Activated gamma-delta T cell (primary cell): ENCODE measurements around the gene ABCC1.

Experiments
- DNase-seq: peaks from one replicate; lab custom pipeline; 2025; lab: John Stamatoyannopoulos, UW

ABCC1 gene

DNA sequence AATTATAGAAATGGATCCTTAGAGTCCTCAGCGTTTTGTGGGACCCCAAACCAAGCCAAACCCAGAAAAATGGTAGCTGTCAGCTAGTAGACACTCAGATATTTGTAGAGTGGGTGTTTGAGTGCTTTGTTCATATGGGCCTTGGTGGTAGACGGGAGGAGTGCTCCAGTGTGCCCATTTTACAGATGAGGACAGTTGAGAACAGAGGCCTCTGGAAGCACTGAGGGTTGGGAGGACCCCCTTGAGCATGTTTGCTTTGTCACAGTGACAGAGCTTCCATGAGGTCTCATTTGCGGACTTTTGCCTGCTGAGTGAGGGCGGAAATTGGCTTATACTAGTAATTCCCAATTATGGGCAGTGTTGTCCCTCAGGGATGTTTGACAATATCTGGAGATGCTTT is 162.2 kb downstream of the ABCC1 start:
- DNase-seq: no peak

DNA sequence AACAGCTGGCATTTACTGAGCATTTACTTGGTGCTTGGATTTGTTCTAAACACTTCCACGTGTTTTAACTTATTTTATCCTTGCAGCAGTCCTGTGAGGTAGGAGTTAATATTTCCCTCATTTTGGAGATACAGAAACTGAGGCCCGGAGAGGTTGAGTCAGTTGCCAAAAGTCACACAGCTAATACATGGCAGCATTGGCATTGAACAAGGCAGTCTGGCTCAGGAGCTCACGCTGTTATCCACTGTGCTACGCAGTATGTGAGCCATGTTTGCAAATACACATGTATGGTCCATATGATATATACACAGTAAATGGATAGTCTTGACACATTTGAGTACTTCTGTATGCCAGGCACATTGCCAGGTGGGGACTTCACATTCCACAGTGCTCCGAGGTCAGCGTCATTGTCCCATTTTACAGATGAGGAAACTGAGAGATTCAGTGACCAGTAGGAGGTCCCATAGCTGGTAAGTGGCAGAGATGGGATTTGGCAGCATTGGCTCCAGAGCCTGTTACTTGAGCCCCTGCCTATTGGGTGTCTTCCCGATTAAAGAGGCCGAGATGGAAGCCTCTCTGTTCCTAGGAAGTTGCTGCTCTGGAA is 163.1 kb downstream of the ABCC1 start:
- no peak for DNase-seq

DNA sequence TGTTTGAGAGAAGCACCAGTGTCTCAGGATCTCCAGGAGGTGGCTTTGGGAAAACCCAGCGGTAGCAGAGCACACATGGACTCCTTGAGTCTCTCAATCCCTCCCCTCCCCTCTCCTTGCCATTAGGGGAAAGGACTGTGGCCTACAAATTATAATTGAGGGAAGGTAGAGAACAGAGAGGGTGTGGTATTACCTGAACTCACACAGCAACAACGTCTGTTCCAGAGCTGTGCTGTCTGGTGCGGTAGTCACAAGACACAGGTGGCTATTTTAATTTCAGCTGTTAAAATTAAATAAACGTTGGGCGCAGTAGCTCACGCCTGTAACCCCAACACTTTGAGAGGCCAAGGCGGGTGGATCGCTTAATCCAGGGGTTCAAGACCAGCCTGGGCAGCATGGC is 163.7 kb downstream of the ABCC1 start:
- DNase-seq: no peak

DNA sequence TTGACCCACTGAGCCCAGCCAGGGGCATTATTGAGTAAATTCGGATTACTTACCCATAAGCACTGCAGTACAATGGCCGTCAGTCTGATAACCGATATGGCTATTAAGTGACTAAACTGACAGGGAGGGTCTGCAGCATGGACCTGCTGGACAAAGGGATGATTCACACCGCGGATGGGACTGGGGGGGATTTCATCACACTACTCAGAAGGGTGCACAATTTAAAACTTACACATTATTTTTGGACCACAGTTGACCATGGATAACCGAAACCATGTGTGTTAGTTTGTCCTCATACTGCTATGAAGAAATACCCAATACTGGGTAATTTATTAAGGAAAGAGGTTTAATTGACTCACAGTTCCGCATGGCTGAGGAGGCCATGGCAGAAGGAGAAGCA is 167.4 kb downstream of the ABCC1 start:
- DNase-seq: no peak

DNA sequence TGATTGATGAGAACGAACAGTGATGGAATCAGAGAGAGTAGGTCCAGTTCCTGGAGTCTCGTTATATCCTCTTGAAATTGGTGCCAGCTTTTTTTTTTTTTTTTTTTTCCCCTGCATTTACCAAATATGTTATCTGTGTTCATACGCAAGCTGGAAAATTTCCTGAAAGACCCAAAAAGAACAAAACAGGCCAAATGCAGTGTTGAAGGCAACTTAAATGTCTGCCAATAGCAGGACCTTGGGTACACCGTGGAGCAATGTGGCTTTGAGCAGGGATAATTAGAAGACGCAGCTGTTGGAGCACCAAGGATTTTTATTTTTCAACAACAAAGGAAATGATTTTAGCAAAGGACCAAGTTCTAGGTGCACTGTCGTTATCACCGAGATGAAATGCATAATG is 168.9 kb downstream of the ABCC1 start:
- no peak for DNase-seq

DNA sequence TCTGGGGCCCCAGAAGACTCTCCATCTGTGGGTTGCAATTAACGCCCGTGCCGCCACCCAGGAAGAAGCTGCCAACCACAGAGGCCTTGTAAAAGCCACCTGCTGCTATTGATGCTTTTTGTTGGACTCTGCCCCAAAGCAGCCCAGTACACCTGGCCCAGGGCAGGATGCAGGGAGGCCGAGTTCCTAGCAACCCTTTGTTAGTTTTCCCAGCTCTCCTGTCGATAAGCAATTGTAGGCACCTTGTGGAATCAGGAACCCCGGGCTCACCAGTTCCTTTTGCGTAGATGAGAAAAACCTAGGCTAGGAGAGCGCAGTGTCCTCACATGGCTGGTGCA is 170.6 kb downstream of the ABCC1 start:
- no peak for DNase-seq

DNA sequence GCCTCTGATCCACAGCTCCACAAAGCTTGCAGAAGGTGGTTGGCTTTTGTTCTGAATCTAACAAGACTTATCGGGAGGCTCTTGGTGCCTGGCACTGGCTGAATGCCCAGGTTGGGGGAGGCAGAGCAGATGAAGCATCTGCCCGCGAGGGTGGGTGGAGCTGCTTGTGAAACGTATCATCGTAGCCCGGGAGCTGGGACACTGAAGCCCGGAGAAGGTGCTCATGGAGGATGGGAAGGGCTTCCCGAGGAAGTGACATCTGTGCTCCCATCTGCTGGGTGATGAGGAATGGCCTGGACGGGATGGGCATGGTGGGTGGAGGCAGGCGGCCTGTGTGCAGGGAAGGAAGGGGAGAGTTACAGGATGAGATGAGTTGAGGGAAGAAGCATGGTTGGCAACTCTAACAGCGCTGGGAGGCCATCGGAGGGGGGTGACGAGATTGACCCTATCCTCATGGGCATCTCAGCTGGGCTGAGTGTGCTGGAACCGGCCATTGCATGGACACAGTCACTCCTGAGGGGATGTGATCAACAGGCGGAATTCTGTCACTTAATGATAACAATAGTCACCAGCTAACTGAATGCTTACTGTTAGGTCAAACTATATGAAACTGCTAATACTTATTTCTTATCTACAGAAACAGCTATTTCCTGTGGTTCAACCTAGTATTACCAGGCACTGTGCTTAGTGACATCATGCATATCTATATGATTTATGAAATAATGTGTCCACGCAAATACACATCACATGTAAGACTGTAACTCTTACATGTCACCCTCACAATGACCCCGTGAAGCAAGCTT is 171.2 kb downstream of the ABCC1 start:
- no peak for DNase-seq

DNA sequence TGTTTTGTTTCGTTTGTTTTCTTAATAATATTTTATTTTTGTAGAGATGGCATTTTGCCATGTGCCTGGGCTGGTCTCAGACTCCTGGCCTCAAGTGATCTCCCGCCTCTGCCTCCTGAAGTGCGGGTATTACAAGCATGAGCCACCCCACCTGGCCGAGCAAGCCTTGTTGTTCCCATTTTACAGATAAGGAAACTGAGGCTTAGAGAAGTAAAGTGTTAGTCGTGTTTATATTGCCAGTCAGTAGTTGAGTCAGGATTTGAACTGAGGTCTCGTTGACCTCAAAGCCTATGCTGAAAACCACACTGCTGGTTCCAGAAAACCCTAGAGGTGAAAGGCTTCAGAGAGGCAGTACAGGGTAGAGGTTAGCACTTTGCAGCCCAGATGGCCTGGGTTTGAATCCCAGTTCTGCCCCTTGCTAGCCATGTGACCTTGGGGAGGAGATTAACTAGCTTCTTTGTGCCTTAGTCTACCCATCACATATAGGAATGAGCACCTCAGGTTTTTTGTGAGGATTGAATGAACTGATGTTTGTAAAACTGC is 171.8 kb downstream of the ABCC1 start:
- no peak for DNase-seq

DNA sequence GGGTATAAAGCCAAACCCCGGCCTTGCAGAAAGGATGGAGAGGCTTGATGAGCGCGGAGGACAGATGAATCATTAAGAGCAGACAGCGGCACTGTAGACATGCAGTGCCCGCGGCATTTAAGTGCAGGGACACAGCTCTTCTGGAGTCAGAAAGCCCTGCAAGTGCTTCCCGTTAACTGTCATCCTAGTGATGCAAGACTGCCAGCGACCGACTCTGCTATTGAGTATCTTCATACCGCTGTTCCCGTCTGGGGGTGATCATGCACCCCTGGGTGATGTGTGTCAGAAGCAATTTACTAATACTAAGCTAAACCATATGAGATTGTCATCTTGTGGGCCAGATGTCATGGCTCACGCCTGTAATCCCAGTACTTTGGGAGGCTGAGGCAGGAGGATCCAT is 172.8 kb downstream of the ABCC1 start:
- DNase-seq: no peak

DNA sequence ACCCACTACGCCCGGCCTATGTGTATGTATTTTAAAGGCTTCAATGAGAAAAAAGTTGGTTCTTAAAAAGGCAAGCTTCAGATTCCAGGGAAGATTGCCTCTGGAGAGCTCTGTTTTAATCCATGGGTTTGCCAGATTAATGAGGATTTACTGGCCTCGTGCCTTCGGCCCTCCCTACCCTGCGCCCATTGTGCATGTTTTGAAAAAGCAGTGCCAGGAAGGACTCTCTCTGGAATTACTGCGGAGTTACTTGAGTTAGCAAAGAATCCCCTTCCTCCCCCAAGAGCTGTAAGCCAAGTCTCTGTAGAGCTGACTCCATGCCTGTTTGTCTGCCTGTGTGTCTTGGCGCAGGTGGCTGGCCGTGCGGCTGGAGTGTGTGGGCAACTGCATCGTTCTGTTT is 175.0 kb downstream of the ABCC1 start:
- DNase-seq: no peak

DNA sequence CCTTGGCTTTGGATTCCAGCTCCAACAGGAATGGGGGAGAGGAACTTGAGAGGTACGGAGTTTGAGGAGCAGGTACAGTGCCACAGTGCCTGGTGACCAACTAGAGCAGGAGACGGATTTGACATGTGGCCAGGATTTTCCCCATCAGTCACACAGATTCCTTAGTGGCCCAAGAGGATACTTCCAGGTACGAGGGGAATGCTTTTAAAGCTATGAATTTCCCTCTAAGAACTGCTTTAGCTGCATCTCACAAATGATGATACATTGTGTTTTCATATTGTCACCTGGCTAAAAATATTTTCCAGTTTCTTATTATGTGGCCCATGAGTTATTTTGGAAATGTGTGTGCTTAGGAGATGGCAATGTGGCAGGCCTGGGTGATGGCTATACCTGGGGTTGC is 175.6 kb downstream of the ABCC1 start:
- DNase-seq: no peak

DNA sequence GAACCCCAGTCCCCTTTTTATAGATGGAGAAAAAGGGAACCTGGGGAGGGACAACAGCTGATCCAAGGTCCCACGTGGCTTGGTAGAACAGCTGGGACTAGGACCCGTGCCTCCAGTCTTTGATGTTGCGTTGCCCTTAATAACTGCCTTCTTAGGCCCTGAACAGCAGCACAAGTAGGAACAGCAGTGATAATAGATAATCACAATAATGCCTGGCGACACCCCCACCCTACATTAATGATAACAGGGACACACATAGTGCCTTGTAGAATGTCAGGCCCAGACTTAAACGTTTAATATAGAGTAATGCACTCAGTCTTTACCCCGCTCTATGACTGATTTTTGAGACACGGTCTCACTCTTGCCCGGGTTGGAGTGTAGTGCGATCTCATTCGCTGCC is 177.5 kb downstream of the ABCC1 start:
- DNase-seq: no peak

DNA sequence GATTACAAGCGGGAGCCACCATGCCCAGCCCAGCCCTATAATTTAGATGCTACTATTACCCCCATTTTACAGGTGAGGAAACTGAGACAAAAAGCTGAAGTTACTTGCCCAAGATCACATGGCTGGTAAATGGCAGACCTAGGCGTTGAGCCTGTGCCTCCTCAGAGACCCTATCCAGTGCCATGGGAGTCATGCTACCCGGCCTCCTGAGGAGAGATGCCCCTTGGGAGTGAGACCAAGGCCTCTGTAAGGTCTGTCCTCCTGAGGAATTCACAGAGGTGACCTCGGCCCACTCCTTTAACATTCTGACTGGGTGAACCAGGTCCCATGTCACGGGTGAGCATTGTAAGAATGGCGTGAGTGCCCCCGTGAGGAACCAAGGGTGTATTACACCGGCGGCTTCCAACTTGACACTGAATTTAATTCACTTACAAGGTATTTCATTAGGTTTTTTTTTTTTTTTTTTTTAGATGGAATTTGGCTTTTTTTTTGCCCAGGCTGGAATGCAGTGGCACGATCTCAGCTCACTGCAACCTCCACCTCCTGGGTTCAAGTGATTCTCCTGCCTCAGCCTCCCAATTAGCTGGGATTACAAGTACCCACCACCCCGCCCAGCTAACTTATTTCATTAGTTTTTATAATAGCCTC is 178.2 kb downstream of the ABCC1 start:
- DNase-seq: no peak

DNA sequence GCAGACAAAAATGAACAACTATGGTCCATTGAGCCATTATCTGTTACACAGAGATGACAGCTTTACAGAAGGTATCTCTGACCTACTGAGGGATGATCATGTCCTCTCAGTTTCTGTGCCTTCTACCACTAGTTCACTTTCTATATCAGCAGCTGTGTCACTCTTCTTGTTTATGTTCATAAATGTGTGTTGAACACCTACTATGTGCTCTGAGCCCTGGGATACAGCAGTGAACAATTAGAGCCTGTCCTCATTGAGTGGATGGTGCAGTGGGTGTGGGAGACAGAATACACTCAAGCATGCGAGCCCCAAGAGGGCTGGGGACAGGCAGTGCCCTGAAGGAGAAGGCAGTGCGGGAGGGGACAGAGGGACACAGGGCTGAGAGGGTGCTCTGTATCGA is 181.8 kb downstream of the ABCC1 start:
- DNase-seq: no peak

DNA sequence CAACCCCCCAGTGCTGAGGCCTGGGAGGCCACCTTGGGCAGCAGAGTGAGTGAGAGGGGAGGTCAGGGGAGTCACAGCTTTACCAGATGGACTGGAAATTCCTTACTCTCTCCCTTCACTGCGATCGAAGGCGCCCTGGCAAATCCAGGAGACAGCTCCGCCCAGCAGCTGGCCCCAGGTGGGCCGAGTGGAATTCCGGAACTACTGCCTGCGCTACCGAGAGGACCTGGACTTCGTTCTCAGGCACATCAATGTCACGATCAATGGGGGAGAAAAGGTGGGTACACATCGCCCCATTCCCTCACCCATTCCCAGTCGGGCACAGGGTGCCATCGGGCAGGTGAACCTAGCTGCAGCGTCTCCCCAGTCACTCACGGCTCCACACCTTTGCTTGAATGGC is 182.2 kb downstream of the ABCC1 start:
- DNase-seq: no peak

DNA sequence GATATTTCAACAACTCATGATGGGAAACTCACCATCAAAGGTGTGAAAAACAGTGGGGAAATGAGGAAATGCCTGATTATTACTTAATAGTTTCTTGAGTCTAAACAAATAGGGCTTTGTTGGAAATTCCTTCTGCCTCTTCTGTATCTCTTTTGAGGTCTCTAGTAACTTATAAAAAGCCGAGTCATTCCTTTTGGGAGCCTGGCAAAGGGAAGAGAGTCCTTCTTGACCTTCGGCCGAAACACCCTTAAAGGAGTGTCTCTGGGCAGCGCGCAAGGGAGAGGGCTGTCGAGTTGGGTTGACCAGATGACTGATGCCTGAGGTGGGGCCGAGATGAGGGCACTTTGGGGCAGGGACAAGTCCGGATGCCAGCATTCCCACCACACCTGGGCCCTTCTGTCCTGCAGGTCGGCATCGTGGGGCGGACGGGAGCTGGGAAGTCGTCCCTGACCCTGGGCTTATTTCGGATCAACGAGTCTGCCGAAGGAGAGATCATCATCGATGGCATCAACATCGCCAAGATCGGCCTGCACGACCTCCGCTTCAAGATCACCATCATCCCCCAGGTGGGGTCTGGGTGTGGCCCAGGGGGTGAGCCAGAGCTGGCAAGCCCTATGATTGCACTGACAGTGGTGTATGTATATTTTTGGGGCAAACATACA is 184.7 kb downstream of the ABCC1 start:
- DNase-seq: no peak

DNA sequence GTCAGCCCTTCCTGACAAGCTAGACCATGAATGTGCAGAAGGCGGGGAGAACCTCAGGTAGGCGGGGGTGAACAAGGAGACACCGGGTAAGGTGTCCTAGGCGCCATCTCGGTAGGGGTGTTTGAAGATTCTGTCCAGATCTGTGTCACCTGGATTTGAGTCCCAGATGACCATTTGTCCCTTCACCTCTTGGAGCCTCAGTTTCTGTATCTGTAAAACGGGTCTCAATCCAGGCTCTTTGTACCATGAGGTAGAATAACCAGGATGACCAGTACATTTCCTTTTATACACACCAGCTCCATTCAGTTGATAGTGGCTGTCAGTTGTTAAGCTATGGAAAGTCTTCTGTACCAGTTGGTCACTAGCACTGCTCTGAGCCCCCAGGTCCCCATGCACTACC is 187.2 kb downstream of the ABCC1 start:
- DNase-seq: no peak

DNA sequence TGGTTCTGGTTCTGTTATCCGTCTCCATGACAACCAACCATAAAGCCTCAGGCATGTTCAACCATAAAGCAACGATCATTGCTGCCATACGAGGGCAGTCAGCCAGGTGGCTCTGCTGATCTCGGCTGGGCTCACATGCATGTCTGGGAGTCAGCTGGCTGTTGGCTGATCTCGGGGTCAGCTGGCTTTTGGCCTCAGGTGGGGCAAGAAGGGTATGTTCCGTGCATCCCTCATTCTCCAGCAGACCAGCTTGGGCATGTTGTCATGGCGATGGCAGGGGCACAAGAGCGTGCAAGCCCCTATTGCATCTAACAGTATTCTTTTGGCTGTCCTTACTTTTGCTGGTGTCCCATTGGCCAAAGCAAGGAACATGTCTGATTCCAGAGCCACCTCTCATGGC is 187.7 kb downstream of the ABCC1 start:
- DNase-seq: no peak

DNA sequence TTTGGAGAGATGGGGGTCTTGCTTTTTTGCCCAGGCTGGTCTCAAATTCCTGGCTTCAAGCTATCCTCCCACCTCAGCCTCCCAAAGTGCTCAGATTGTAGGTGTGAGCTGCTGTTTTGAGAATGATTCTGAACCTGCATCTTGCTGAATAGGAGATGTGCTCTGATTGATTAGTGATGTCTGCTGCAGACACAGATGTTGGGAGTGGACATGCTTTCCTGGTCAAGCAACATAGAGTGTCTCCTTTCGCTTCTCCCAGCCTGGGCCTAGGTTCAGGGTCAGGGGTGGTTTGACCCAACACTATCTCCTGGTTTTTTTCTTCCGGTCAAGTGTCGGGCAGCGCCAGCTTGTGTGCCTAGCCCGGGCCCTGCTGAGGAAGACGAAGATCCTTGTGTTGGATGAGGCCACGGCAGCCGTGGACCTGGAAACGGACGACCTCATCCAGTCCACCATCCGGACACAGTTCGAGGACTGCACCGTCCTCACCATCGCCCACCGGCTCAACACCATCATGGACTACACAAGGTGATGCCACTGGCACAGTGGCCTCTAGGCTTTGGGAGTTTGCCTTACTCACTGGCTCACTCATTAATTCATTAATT is 188.7 kb downstream of the ABCC1 start:
- no peak for DNase-seq

DNA sequence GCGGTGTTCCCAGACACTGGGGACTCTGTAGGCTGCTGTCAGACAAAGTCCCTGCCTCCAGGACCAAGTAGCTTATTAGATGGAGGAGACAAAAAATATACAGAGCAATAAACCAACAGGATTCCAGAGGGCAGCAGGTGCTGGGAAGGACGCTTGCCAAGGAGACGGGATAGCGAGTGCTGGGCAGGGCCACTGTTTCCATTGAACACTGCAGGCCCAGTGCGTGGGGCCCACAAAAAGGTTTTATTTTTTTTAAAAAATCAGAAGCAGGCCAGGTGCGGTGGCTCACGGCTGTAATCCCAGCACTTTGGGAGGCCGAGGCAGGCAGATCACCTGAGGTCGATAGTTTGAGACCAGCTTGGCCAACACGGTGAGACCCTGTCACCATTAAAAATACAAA is 189.6 kb downstream of the ABCC1 start:
- DNase-seq: no peak

DNA sequence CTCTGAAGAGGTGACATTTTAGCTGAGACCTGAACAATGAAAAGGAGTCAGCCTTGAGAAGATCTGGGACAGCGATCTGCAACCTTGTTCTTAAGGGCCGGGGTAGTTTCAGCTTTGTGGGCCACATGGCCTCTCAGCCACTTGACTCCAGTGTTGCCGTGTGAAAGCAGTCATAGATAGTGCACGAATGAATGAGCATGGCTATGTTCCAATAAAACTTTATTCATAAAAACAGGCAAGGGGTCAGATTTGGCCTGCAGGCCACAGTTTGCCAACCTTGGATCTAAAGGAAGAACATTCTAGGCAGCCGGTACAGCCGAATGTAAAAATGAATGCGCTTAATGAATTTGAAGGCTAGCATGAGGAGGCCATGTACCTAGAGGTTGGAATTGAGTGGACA is 190.4 kb downstream of the ABCC1 start:
- DNase-seq: no peak

DNA sequence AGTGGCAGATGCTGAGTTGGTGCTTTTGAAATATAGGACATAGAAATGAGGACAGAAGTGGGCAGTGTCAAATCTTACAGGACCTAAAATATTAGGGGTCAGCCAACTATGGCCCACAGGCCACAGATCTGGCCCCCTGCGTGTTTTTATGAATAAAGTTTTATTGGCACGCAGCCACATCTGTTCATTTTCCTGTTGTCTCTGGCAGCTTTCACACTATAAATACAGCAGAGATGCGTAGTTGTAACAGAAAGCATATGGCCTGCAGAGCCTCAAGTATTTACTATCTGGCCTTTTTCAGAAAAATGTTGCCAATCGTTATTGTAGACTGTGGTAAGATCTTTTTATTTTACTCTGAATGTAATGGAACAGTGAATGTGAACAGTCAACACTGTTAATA is 191.1 kb downstream of the ABCC1 start:
- DNase-seq: no peak
